GM12865 (cell line): ENCODE measurements around the gene CDC42.

Experiments
- DNase-seq: peaks from one replicate; pipeline ENCODE4 v3.0.0; 2010; ENCODE audit warnings: low read depth
- H3K4me3 ChIP-seq: 2 replicates; pipeline ENCODE4 v1.5.1; 2011; ENCODE audit warnings: mild to moderate bottlenecking, low read depth, low read length, control low read depth
- TF ChIP-seq, protein P1 (sequence below): IDR thresholded peaks from 2 replicates; pipeline ENCODE4 v1.5.1; 2011; ENCODE audit warnings: low read length, control low read depth, low read depth, inconsistent platforms; ENCODE audit not compliant: insufficient read depth; ENCODE audit errors: missing control alignments

CDC42 gene

DNA sequence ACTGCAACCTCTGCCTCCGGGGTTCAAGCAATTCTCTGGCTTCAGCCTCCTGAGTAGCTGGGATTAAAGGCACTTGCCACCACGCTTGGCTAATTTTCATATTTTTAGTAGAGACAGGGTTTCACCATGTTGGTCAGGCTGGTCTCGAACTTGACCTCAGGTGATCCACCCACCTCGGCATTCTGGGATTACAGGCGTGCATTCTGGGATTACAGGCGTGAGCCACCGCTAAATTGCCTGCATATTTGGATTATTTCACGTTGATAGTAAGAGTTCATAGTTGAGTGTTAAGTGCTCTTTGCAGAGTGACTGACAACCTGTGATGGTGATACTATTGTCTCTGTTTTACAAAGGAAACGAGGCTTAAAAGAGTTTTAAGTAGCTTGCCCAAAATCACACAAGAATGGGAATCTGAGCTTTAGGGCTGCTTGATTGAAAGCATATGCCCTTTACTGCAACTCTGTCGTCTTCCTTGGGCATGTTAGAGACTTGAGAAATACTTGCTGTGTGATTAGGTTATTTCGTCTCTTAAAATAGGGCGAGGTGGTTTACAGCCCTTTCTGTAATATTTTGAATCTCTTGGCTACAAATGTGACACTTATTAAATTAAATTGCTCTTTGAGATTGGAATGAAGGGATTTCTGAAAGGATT, 12.4 kb downstream of the CDC42 start:
- no peak overlapping the region for H3K4me3 ChIP-seq
- DNase-seq, result no peak
- TF ChIP-seq, protein P1, sequence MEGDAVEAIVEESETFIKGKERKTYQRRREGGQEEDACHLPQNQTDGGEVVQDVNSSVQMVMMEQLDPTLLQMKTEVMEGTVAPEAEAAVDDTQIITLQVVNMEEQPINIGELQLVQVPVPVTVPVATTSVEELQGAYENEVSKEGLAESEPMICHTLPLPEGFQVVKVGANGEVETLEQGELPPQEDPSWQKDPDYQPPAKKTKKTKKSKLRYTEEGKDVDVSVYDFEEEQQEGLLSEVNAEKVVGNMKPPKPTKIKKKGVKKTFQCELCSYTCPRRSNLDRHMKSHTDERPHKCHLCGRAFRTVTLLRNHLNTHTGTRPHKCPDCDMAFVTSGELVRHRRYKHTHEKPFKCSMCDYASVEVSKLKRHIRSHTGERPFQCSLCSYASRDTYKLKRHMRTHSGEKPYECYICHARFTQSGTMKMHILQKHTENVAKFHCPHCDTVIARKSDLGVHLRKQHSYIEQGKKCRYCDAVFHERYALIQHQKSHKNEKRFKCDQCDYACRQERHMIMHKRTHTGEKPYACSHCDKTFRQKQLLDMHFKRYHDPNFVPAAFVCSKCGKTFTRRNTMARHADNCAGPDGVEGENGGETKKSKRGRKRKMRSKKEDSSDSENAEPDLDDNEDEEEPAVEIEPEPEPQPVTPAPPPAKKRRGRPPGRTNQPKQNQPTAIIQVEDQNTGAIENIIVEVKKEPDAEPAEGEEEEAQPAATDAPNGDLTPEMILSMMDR, result no peak

DNA sequence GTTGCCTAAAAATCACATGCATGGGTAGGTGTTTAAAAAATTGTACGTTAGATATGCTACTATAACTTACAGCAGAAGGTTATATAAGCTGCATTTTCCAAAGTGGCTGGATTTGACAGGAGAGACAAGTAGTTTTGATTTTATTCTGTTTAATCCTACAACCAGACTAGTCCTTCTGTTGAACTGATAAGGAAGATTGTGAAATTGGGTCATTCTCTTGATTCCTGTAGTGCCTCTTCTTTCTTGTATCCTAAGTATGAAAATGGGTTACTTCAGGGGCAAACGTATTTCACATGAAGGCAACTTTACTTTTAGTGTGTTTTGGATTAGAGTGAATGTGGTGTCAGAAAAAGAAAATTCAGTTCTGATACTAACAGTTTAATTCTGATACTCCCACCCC, 19.0 kb downstream of the CDC42 start:
- H3K4me3 ChIP-seq, result no peak overlapping the region
- TF ChIP-seq, protein P1, result no peak
- DNase-seq, result no peak

DNA sequence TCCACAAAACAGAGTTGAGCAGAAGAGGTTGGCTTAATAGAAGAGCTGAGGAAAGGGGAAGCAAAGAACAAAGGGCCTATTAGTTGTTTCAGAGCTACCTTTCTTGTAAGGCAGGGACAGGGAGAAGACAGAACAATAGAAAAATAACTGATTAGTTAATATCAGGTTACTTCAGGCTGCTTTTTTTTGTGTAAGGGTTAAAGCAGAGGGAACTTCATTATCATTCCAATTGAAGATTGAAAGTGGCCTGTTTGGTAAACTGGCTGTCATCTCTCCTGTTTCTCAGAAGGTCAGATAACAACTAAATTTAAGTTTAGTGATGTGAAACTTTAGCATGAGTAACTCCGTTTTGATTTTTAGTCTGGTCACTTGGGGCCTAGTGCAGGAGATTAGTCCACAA, 22.3 kb downstream of the CDC42 start:
- peak; percentile 24 for DNase-seq
- TF ChIP-seq, protein P1, result no peak
- peak overlapping the region; percentile 17; the same call in 1 of the 2 replicates for H3K4me3 ChIP-seq

DNA sequence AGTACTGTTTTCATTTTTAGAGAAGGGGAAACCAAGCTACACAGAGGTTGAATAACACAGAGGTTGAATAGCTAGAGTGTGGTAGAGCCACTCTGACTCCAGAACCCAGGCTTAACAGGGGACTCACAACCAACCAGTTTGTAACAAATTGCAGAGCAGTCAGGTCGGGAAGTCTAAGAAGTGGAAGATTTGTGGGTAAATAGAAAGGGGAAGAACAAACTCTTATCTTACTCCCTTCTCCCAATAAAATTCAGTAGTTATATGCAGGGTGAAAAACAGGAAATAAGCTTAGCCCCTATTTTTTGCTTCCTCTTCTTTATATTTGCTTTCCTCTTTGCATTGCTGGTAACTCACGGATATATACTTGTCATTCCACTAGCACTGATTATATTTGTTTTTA, 23.2 kb downstream of the CDC42 start:
- no peak overlapping the region for H3K4me3 ChIP-seq
- DNase-seq, result peak; percentile 19
- TF ChIP-seq, protein P1, result no peak

DNA sequence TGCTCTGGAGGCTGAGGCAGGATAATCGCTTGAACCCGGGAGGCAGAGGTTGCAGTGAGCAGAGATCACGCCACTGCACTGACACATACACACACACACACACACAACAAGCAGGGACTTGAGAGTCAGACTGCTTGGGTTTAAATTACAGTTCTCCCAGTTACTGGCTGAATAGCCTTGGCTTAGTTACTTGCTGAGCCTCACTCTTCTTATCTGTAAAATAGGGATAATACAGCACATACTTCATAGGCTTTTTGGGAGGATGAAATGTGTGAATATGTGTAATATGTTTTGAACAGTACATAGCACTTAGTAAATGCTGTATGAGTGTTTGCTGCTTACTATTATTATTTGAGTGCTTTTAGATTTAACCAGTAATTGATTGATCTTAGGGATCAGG, 23.8 kb downstream of the CDC42 start:
- H3K4me3 ChIP-seq, result no peak overlapping the region
- no peak for DNase-seq

DNA sequence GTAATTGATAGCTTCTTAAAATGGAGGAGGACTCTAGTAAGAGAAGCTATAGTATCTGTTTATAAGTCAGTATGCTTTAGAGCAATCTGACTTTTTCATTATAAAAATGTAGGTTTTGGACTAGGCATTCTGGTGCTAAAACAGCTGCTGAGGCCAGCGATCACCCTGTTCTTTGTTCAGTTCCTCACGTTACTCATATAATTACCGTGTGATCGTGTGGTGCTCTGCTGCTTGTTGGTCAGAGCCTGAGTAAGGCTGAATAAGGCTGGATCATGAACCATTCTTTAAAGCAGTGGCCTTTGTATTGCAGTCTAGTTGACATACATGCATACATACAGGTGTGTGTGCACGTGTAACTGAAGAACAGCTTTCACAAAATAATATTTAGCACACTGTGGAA, 25.2 kb downstream of the CDC42 start:
- TF ChIP-seq, protein P1, result no peak
- DNase-seq, result peak; percentile 41
- H3K4me3 ChIP-seq, result no peak overlapping the region

More for the DNA sequence above, 23.8 kb downstream of the CDC42 start:
- TF ChIP-seq, protein P1, result no peak

DNA sequence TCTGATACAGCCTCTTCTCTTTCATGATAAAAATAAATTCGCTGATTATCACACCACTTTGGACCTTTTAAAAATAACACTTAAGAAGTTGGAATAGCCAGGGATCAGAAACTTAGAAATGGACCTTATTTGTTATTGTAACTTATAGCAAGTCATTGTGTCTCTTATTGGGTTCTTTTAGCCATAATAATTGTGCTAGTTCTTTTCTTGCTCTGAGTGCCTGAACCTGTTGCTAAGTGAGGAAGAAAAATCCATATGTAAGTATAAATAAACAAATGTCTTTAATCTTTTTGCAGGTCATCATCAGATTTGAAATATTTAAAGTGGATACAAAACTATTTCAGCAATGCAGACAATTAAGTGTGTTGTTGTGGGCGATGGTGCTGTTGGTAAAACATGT, 25.6 kb downstream of the CDC42 start:
- TF ChIP-seq, protein P1, result no peak
- no peak for DNase-seq
- H3K4me3 ChIP-seq, result no peak overlapping the region
